KOPT-K1 (cell line): ENCODE results near the gene JARID2.

ENCODE experiments used
- H3K27ac ChIP-seq: fragments of 200-600 bp; sonication (generic); 2 replicates; pipeline ENCODE4 v1.5.1; 2016; ENCODE audit warnings: antibody characterized with exemption, mild to moderate bottlenecking, low read depth, low read length; ENCODE audit not compliant: poor library complexity, severe bottlenecking
- H3K36me3 ChIP-seq: fragments of 200-600 bp; sonication (generic); 2 replicates; pipeline ENCODE4 v1.5.1; 2017; ENCODE audit warnings: antibody characterized with exemption, mild to moderate bottlenecking, low read length, moderate library complexity; ENCODE audit not compliant: insufficient read depth
- H3K9me3 ChIP-seq: fragments of 200-600 bp; sonication (generic); 2 replicates; pipeline ENCODE4 v1.5.1; 2017; ENCODE audit warnings: antibody characterized with exemption, low read length, mild to moderate bottlenecking; ENCODE audit not compliant: insufficient read depth, poor library complexity, severe bottlenecking

The JARID2 gene

GRCh38 chr6:15242937-15243614 lies 2.8 kb upstream of the JARID2 start:
- H3K27ac ChIP-seq, result no peak overlapping the region
- no peaks in the 10 kb centered on the region for H3K9me3 ChIP-seq
- H3K36me3 ChIP-seq, result no peaks in the 10 kb centered on the region

- no peaks in the 10 kb centered on the region for H3K9me3 ChIP-seq
- no peaks in the 10 kb centered on the region for H3K36me3 ChIP-seq
- peak overlapping the region; percentile 93 for H3K27ac ChIP-seq
Observed at GRCh38 chr6:15243910-15244619, 1.8 kb upstream of the JARID2 start.

- no peaks in the 10 kb centered on the region for H3K9me3 ChIP-seq
- peak overlapping the region; percentile 93 for H3K27ac ChIP-seq
- no peaks in the 10 kb centered on the region for H3K36me3 ChIP-seq
Observed at GRCh38 chr6:15244620-15245360, 1.1 kb upstream of the JARID2 start.

GRCh38 chr6:15246217-15246665 lies 372 bp downstream of the JARID2 start:
- no peaks in the 10 kb centered on the region for H3K36me3 ChIP-seq
- H3K9me3 ChIP-seq, result no peaks in the 10 kb centered on the region
- H3K27ac ChIP-seq, result peak overlapping the region; percentile 93

- Histone ChIP-seq H3K27ac (peak overlapping the region; percentile 93), H3K9me3 (no peaks in the 10 kb centered on the region), H3K36me3 (no peaks in the 10 kb centered on the region)
Observed at GRCh38 chr6:15246666-15247499, 1.0 kb downstream of the JARID2 start.

GRCh38 chr6:15247500-15248450 lies 1.9 kb downstream of the JARID2 start:
- Histone ChIP-seq H3K9me3 (no peaks in the 10 kb centered on the region), H3K27ac (peak overlapping the region; percentile 93), H3K36me3 (no peaks in the 10 kb centered on the region)

GRCh38 chr6:15248451-15249370 lies 2.8 kb downstream of the JARID2 start:
- H3K9me3 ChIP-seq, result no peaks in the 10 kb centered on the region
- peak overlapping the region; percentile 87 for H3K27ac ChIP-seq
- peaks cover 3% of the 10 kb centered on the region; the same call in 1 of the 2 replicates for H3K36me3 ChIP-seq

- peak overlapping the region; percentile 87 for H3K27ac ChIP-seq
Observed at GRCh38 chr6:15249371-15250019, 3.6 kb downstream of the JARID2 start.

GRCh38 chr6:15250187-15251168 lies 4.6 kb downstream of the JARID2 start:
- peak overlapping the region; percentile 87 for H3K27ac ChIP-seq
- H3K9me3 ChIP-seq, result no peaks in the 10 kb centered on the region
- peaks cover 17% of the 10 kb centered on the region for H3K36me3 ChIP-seq

More at GRCh38 chr6:15249371-15250019, 3.6 kb downstream of the JARID2 start:
- peaks cover 10% of the 10 kb centered on the region for H3K36me3 ChIP-seq
- H3K9me3 ChIP-seq, result no peaks in the 10 kb centered on the region

GRCh38 chr6:15252195-15252594 lies 6.3 kb downstream of the JARID2 start:
- peaks cover 25% of the 10 kb centered on the region for H3K36me3 ChIP-seq
- no peaks in the 10 kb centered on the region for H3K9me3 ChIP-seq
- peak overlapping the region; percentile 67 for H3K27ac ChIP-seq

GRCh38 chr6:15253203-15254022 lies 7.5 kb downstream of the JARID2 start:
- Histone ChIP-seq H3K36me3 (peaks cover 30% of the 10 kb centered on the region), H3K9me3 (no peaks in the 10 kb centered on the region), H3K27ac (peak overlapping the region; percentile 67)
